Activated CD4-positive, alpha-beta T cell treated with anti-CD3 and anti-CD28 coated beads, Interleukin-10, Interleukin-2, amounts not matched to agents 100 ng/mL and 50 ng/mL, durations not matched to agents 16 hours and 8 hours (primary cell): ENCODE results near the gene INF2.
A peak's percentile ranks its signal among the peaks of the same experiment; 100 is the strongest.
"Not testable (repeated sequence)": the region's sequence is repeated elsewhere in the genome, so short reads cannot be mapped to it uniquely, and the experiment has no call there.

Experiments used
- DNase-seq: peaks from one replicate; pipeline ENCODE4 v3.0.0-alpha.2; 2020

Gene INF2

DNA sequence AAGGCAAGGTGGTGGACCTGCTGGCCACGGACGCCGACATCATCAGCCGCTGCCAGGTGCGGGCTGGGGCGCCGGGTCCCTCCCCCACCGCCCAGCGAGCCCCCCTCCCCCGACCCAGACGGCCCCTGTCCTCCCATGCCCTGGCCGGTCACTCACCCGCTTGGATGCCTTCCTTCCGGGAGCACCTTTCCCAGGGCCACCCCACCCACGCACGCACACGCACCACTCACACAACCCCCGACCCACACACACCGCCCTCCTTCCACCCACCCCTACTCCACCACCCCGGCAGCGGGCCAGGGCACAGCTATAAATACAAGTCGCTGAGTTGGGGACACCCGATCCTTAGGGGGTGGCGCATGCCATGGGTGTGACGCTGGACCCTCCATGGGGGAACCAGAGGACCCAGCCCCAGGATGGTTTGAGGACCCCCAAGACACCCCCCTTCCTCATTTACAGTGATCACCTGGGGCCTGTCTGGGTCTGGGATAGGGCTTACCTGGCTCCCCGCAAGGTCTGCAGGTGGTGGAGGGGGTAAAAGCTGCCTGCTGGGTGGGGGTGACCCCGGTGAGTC lies 35.1 kb downstream of the INF2 start:
- DNase-seq = no peak

DNA sequence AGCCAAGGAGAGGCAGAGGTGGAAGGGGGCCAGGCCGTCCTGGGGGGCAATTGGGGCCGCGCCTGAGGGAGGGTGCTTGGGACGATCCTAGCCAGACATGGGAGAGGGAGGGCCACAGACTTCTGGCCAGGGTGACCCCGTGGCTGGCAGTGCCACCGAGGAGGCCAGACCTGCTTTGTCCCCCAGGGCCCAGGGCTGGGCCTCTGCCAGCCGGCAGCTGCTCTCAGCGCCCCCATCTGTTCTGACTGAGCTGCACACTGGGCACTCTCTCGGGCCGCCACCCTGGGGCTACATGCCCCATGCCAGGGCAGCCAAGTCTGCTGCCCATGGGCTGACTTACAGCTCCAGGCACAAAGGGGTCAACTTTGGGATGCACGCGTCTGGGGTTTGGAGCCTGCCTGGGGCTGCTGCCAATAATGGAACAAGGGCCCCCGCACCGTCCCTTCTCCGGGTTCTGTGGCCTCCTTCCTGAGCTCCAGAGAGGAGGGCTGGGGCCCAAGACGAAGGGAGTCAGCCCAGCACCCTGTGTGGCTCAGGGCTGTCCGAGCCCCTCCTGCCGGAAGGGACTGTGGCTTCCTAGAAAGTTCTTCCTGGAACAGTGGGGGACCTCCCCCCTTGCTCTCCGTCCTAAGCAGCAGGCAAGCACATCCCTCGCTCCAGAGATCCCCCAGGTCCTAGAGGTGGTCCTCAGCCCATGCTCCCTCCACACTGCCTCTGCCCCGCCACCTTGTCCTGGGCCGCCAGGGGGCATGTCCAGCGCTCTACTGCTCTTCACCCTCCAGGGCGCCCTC lies 35.8 kb downstream of the INF2 start:
- DNase-seq = no peak

DNA sequence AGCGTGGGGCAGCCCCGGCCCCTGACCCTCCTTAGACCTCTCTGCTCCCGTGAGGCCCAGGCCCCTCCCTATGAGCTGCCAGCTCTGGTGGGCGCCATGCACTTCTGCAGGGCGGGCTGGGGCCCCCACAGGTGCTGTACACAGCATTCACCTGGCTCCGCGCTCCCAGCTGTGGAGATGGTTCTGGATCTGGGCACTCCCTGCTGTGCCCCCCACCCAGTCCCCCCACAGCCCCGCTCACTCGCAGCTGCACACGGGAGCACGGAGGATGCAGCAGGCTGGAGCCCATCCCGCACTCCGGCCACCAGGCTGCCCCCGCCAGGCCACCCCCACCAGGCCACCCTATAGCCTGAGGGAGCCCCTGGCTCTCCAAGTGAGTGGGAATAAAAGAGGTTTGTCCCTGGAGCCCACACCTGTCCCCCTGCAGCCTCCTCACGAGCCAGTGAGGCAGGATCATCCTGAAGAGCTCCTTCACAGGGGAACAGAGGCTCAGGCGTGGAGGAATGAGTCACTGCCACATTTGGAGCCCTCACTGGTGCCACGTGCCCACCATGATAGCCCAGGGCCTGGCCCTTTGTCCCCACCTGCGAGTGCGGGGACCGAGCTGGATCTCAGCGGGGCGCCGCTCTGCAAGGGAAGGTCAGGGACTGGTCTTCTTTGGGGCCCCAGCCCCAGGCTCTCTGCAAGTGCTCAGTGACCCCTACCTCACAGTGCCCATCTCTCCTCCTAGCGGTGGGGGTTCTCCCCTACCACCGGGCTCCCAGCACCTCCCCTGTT lies 36.5 kb downstream of the INF2 start:
- no peak for DNase-seq

DNA sequence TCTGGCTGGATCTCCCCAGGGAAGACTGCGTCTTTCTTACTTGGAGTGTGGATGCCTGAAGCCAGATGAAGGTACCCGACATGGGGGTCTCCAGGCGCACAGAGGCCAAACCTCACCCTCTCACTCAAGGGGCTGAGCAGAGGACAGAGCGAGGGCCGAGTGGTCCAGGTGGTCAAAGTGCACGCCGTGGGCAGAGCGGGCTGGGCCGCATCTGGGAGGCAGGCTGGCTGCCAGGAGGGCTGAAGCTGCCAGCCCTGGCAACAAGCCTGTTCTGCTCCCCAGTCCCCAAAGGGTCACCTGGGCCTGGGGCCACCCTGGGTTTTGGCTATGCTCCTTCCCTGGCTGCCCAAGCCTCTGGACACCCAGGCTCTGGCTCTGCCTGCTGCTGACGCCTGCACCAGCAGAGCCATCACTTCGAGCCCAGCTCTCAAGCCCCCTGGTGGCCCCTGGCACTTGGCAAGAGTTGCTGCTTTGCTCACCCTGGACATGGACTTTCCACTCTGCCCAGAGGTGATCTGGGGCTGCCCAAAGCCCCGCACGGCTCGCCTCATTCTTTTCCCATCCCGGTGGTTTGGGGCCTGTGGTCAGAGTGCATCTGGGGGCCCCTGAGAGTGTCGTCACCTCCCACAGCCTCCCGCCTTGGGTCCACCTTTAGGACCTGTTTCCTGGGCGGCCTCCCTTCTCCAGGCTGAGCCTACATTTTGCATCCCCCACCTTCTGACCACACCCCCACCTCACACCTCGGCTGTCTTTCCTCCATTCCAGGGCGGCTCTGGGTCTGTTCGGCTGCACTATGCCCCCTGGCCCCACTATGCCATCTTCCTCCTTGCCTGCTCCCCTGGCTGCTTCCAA lies 37.4 kb downstream of the INF2 start:
- DNase-seq = no peak

DNA sequence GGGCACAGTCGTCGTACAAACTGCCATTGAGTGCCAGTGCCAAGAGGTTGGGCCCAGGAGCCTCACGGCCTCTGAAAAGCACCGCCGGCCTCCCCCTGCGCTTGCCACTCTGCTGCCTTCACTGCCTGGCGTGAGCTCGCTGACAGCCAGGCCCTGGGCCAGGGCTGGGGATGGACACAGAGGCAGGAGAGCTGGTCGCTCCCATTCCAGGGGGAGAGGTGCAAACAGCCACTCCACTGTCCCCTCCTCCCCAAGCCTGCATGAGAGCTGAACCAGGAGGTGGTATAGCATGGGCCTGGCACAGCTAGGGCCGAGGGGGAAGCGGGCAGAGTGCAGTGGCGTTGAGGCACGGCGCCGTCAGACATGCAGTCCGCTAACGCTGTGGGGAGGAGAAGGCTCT lies 39.2 kb downstream of the INF2 start:
- no peak for DNase-seq

DNA sequence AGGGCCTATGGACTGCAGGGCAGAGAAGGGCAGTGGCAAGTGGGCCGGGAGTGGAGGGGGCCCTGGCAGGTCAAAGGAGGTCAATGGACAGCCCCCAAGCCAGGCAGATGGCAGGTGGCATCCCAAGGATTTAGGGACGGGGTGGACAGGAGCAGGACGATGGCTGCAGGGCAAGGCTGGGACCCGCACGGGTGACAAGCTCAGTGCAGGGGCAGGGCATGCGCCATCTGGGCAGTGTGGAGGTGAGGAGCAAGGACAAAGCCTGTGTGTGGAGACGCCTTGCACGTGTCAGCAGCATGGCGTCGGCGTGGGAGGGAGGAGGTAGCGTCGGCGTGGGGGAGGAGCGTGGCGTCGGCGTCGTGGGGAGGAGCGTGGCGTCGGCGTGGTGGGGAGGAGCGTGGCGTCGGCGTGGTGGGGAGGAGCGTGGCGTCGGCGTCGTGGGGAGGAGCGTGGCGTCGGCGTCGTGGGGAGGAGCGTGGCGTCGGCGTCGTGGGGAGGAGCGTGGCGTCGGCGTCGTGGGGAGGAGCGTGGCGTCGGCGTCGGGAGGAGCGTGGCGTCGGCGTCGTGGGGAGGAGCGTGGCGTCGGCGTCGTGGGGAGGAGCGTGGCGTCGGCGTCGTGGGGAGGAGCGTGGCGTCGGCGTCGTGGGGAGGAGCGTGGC lies 39.9 kb downstream of the INF2 start:
- not testable (repeated sequence) for DNase-seq

DNA sequence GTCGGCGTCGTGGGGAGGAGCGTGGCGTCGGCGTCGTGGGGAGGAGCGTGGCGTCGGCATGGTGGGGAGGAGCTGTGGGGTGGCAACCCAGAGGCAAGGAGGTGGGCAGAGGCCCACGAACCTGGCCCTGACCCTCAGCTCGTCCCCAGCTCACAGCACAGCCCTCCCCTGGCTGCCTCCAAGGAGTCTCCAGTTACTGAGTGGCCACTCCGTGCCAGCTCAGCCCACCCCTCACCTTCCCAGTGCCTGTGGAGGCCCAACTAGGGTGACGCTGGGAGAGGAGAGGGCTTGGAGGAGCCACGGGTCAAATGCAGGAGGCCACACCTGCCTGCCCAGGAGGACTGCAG lies 40.4 kb downstream of the INF2 start:
- no peak for DNase-seq

DNA sequence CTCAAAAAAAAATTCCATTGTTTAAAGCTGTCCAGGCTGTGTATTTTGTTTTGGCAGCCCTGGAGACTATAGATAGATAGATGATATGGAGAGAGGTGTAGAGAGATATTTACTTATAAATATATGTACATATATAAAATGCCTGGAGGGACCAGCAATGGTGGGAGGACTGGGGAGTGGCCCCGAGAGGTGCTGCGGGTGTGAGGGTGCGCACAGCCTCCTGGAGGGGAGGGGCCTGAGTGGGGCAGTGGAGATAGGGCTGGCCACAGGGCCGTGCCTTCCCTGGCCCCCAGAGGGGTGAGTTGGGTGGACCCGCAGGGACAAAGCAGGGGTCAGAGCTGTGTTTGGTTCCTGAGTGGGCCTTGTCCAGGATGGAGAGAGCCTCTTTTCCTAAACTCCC lies 41.1 kb downstream of the INF2 start:
- DNase-seq = no peak

DNA sequence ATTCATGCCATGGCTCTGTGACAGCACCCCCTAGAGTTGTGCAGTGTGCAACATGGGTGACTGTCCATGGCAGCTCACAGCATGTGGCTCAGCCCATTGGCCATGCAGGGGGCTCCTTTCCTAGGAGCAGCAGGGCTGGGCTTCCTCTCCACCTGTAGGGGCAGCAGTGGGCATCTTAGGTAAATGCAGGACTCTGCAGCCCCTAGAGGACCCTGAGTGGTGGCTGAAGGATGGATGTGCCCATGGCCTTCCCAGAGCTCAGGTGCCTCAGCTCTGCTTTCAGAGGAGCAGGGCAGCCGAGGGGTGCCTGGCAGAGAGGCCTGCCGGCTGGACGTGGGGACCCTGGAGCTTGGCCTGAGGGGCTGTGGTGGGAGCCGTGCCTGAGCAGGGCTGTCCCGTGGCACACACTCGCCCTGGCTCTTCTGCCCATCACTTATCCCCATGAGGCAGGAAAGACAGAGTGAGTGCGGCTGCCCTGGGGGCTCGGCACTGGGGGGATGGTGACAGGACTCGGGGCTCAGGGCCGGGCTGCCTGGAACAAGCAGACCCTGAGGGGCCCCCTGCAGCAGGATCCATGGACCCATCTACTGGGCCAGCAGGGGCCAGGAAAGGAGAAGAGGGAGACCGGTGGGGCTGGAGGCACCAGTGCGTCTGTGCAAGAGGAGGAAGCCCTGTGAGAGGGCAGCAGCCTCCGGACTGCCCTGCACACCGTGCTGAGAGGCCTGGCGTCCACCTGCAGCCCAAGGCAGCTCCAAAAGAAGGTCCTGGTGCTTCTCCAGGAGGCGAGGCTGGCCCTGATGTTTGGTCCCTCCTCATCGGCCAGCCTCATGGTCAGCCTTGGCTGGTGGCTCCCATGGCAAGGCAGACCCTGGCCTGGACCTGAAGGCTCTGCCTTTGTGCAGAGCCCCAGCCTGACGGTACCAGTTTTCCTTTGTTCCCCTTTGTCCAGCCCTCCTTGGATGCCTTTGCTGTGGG lies 42.2 kb downstream of the INF2 start:
- DNase-seq = peak; percentile 16

DNA sequence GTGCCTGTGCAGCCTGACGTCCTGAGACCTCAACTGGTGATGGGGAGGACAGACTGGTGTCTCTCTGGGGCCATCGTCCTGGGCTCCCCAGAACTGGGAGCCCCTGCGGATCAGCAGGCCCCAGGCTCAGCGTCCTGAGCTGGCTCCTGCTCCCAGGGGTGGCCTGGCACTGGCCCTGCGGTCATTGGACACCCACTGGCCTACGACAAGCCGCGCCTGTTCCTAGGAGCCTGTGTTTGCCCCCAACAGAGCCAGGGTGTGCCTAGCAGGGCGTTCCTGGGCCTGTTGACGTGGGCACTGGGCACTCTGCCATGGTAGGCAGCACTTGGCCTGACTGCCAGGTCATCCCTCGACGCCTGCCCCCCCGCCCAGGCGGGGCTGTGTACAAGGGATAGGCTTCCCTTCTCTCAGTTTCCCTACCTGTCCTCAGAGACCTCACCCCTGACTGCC lies 43.0 kb downstream of the INF2 start:
- no peak for DNase-seq

DNA sequence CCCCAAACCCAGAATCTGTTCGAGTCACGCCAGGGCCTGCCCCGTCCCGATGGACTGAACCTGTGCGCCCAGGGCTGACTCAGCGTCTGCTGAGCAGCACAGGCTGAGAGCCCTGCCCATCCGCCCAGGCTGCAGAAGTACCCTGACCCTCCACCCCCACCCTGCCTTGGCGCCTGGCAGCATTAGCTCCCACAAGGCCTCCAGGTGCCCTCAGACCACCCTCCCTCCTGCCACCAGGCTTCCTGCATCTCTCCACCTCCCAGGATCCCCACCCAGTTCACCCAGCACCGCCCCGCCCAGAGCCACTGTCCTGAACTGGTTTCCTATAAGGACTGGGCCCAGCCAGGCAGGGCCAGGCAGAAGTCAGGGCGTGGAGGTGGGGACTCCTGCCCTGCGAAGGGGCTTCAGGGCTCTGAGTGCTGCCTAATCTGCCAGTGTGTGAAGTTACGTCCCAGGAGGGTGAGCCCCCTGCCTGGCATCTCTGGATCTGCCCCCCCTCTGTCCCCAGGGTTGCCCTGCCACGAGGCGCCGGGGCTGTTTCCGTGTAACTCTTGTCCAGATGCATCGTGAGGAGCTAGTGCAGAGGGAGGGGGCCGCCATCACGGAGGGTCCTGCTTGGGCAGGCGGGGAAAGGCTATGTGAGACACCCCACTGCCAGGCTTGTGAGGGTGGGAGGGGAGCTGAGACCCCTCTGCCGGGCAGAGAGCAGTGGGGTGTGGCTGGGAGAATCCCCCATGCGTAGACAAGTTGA lies 43.7 kb downstream of the INF2 start:
- DNase-seq = no peak

DNA sequence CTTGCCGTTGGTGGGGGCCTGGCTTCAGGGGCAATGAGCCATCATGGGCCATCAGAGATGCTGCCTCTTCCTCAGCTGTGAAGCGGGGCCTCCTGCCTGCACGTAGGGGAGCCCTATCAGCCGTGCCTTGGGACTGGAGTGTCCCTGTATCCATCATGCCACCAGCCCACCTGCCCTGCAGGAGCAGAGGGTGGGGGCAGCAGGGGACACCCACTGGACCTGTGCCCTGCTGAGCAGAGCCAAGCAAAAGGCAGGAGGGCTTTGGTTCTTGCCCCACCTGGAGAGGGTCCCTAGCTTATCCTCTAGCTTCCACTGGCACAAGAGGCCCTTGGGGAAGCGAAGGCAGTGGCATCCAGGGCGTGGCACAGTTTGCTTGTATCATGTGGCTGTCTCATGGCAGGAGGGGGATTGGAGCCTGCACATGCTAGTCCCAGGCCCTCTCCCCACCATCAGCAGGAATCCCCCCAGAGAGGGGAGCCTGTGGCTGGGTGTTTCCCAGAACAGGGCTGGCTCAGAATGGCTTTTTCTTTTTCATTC lies 44.7 kb downstream of the INF2 start:
- DNase-seq = no peak

DNA sequence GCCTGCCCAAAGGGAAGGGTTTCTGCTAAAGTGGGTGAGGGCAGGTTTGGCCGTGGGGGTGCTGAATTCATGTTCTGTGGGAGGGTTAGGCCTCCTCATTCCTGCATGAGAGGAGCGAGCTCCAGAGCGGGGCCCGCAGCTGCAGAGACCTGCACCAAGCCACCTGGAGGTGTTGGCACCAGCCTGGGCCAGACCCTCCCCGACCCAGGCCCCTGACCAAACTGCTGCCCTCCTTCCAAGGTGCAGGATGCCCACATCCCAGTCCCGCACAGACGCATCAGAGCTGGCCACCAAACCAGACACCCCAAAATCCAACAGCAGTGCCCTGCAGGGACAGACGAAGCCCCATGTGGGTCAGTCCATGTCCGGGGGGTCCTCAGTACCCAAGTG lies 45.2 kb downstream of the INF2 start:
- DNase-seq = no peak

DNA sequence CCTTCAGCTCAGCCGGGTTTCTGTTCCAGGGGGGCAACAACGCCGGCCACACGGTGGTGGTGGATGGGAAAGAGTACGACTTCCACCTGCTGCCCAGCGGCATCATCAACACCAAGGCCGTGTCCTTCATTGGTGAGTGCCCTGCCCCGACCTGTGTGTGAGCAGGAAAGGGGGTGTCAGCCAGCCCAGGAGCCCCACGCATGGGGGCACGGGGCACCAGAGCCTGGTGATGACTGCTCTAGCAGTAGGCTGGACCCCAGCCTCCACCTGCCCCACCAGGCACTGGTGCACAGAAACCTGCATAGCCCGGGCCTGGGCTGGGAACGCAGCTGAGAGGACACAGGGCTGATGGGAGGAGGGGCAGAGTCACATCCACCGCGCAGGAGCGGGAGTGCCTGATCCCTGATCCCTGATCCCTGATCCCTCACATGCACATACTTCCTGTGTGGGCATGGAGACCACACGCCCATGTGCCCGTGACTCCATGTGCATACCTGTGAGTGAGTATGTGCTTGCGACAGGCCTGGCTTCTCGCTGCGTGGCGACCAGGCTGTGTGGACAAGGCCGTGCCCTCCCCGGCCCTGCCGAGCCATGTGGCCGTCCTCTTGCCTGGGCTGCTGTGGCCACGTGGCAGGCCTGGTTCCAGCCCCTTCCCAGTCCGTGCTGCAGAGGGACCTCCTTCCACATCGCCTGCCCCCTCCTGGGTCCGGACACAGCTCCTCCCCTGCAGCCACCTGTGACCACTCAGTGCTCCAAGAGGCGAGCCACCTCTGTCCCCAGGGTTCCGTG lies 45.8 kb downstream of the INF2 start:
- no peak for DNase-seq

DNA sequence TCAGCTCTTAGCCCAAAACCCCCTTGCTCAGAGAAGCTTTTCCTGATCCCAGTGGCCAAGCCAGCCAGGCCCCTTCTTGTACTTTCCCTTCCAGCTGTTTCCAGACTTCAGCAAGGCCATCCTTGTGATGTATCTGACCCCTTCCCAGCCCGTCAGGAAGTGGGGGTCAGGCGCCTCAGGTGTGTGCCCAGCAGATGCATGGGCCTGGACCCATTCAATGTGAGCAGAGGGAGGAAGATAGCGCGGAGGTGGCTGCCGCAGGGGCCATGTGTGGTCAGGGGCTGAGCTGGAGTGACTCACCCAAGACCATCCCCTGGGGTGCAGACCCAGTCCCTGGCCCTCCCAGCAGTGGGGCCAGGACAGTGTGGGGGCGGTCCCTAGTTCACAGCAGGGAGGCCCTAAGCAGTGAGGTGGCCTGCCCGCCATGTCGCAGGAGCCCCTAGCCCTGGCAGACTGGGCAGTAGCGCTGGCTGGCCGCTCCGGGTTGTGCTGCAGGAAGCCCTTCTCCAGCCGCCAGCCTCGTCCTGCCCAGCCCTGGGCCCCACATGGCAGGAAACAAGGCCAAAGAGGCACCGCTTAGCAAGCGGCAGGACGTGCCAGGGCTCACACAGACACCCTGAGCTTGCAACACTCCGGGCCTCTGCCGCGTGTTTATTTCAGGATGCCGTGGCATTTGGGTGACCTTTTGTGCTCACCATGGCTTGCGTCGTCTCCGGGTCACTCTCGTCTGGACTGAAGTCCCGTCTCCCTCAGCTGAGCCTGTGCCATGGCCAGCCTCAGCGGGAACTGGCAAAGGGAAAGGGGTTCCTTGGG lies 46.6 kb downstream of the INF2 start:
- DNase-seq = no peak

DNA sequence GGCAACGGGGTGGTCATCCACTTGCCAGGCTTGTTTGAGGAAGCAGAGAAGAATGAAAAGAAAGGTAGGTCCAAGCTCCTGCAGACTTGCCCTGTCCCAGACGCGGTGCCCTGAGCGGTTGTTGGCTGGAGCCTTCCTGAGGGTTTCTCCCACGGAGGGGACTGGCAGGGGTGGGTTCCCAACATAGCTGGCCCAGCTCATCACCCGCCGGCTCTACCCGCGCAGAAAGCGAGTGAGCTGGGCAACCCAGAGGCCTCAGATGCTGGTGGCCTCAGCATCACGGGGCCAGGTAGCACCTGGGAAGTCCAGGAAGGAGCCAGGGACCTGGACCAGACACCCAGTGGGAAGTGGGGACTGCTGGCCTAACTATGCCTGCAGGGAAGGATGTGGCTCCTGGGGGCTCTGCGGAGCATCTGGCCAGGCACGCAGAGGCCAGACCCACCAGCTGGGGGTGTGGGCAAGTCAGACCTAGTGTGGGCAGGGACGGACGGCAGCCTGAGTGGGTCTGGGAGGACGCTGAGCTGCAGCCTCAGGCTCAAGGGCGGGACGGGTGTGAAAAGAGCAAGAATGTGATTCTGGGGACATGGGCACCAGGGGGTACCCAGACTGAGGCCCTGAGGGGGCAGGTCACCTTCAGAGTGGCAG lies 49.1 kb downstream of the INF2 start:
- DNase-seq = no peak

DNA sequence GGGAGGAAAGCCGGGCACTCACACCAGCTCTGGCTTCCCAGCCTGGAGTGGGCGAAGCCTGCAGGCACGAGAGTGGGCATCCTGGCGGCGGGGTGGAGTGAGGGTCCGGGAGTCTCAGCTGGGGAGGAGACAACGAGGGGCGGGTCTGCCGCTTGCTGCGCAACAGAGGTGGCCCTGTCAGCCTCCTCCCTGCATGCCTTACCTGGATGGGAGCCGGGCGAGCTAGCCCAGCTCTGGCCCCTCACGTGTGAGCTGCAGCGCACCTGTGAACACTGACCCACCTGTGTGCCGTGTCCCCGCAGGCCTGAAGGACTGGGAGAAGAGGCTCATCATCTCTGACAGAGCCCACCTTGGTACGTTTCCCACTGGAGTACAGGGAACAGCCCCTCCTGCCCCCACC lies 49.6 kb downstream of the INF2 start:
- DNase-seq = no peak
